GM12892 (cell line): ENCODE data around the gene ABCA5.

Experiments
- POLR2A ChIP-seq: IDR thresholded peaks from 2 replicates; pipeline ENCODE4 v1.6.1; 2011; ENCODE audit warnings: low read depth, low read length, control low read depth
- POLR2AphosphoS5 ChIP-seq: IDR thresholded peaks from 2 replicates; pipeline ENCODE4 v1.6.1; 2011; ENCODE audit warnings: low read depth, low read length, control low read depth
- TAF1 ChIP-seq: IDR thresholded peaks from 2 replicates; pipeline ENCODE4 v1.6.1; 2011; ENCODE audit warnings: low read depth, mild to moderate bottlenecking, control low read depth, low read length, borderline replicate concordance

DNA sequence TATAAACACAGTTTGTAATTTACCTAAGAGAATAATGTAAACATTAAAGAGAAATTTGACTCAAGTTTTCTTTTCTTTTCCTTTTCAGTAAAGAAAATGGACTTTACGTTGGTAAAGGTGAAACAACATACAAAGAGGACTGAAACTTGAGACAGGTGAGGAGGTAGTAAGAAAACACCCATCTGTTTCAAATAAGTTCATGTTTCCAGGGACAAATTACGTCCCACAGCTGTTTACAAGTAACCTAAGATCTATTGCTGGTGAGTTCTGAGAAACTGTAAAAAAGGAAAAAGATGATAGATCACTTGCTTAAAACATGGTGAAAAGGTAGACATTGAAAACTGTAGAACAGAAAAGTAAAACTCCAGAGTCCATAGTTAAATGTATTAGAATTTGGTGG is 4.8 kb upstream of the ABCA5 start:
- TF ChIP-seq POLR2A (no peak), POLR2AphosphoS5 (no peak), TAF1 (no peak)
